Activated CD8-positive, alpha-beta memory T cell treated with anti-CD3 and anti-CD28 coated beads for 4 hours (primary cell): ENCODE results near the gene LTBR.

Experiments
- DNase-seq, 2 donors: peaks; one replicate each; pipeline ENCODE4 v3.0.0-alpha.2; 2020; ENCODE audit warnings: low read depth in 2 of 2

LTBR gene

DNA sequence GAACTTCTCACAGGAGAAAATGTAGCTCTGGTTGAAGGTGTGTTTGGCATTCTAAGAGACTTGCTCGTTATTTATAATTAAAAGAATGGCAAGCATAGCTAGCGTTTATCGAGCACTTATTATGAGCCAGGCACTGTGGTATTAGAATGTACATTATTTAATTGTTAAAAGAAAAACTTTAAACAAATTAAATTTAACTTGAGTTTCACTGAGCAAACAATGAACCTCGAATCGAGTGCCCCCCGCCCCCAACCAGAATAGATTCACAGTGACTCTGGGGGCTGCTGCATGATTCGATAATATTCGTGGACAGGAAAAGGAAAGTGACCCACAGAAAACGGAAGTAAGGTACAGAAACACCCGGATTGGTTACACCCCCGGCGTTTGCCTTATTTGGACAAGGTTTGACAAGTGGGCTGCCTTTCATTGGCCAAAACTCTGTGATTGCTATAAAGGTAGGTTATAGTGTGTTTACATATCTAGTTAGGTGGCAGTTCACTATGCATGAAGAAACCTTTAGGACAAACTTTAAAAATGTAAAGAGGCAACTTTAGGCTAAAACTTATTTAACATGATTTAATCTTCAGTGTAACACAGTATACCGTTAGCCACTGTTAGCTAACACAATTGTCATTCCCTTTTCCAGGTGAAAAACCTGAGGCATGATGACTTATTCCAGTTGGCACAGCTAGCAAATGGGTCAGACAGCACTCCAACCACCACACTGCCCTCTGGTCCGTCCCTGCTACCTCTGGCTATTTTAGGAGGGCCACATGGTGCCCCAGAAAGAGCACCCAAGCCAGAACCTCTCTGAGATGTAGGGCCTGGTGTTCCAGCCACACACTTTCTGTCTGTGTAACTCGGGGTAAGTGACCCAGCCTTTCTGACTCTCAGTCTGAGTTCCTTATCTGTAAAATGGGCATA, 15.7 kb upstream of the LTBR start:
- no peak for DNase-seq

DNA sequence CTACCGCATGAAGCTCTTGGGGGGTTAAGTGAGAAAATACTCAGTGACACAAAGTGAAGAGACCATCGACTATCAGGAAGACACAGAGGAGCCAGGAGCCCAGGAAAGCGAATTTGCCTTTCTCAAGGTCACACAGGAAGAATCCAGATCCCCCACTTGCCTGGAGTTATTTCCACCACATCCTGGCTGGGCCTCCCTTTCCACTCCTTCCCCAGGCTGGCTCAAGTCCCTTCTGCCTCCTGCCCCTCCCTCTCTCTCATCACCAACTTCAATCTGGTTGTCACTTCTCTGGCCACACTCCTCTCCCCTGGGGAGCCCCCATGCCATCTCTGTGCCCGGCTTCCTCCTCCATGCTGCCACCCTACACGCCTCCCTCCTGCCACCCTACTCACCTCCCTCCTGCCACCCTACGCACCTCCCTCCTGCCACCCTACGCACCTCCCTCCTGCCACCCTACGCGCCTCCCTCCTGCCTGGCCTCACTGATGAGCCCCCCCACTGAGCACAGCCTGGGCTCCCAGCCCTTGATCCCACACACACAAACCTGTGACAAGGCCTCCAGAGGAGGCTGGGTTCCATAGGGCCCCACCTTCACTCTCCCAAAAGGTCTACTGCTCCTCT, 14.9 kb upstream of the LTBR start:
- no peak for DNase-seq

DNA sequence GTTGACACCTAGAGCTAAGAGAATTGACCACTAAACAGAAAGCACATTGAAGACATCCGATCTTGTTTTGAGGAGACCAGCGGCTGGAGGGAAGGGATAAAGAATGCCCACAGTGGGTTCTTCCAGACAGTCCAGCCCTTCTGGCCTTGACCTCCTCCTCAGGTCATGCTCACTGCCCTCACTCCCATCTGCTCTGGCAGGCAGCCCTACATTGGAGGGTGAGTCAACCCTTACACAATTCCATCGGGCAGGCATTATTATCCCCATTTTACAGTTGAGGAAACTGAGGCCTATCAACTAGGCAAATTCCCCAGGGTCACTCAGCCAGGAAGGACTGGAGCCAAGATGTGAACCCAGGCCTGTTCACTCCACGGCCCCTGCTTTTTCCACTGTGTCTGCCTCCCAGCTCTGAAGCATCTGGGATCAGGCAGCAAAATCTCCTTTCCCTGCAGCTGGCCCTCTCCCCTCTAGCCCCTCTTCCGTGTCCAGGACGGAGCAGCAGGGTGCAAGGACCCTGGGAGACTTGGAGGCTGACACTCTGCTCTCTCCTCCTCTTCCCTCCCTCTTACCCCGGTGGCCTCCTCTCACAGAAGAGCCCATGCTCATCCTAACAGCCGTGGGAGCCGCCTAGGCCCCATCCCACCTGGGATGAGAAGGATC, 13.9 kb upstream of the LTBR start:
- no peak for DNase-seq

DNA sequence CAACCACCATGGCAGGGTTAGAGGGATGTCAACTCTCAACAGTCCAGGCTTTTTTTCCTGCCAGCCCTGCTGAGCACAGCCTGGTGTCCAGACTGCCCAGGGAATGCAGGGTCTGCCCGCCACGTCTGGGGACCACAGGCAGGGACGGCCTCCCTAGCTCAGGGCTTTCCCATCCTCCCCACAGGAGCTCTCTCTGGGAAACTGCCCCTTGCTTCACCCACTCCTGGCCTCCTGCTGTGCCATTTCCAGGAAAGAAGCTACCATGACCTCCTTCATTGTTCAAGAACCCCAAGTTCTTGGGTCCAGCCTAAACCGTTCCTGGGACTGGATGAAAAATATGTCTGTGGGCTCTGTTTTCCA, 13.4 kb upstream of the LTBR start:
- no peak for DNase-seq

DNA sequence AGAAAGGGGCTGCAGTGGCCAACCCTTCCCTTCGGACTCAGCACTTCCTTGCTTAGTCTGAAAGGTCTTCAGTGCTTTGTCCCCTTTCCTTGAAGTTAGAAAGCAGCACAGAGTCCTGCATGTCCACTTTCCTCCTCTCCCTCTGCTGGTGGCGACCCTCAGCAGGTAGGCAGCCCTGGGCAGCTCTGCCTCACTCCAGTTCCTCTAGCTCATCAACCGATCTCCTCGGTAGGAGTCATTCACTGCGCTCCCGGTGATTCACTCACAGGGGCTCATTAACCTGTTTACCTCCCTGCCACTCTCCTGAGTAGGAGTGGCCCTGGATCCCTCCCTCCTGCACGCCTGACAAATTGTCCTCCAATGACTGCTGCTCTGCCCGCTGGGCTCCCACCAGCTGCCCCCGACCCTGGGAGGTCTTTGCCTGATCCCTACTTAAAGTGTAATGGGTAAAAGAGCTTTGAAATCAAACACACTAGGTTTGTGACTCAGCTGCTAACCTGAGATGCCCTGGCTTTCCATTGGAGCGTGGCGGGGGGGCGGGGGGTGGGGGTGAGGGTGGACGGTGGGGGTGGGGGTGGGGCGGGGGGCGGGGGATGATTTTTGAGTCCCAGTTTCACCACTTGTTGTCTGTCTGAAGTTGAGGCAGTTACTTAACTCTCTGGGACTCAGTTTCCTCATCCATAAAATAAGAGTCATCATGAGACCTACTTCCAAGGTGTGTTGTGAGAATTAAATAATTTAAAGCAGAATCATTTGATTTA, 12.8 kb upstream of the LTBR start:
- no peak for DNase-seq

DNA sequence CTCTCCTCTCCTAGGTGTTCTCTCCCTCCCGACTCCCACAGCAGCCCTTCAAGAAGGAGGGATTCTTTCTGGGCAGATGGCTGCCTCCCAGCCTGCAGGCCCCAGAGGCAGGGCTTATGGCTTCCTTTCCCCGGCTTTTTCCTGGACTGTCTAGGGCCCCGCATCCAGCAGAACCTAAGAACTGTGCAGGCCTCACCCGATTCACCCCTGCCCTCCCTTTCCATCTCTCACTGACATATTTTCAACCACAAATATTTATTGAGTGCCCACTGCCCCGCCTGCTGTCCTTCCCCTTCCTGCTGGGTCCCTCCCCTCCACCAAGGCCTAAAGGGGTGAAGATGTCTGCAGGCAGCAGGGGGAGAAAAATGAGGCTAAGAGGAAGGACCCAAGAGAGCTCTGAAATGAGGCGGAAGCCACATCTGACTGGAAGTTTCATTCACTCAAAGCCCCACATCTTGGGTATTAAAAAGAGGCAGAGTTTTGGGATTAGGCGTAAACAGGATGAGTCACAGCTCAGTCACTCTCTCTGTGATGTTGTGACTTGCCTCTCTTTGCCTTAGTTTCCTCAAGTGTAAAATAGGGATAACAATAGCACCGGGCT, 11.5 kb upstream of the LTBR start:
- DNase-seq = no peak

DNA sequence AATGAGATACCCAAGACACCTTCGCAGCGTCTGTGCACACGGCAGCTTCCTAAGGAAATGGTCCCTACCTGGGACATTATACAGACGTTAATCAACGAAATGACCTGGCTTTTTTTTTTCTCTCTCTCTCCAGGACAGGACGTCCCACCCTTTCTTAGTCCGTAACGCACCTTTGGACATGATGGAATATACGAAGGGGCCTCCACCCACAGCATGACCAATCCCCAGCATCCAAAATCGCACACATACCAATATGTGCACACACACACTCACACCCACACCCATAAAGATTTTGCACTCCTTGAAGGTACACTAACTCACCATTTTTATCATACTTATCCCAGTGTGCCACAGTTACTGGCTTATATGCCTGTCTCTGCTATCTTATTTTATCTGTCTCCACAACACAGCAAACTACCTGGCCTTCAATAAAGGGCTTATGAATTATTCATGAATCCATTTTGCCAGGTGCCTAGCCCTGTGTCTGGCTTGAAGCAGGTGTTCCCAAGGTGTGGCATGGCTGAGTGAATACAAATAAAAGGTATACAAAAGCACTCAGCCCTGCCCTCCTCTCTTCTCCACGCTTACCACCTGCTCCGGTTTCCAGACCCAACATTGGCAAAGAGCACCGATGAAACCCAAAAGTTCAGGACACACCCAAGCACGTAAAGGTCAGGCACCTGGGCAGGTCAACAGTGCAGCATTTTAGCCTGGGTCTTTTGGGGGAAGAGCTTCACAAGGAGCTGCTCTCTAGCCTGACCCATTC, 10.8 kb upstream of the LTBR start:
- DNase-seq = no peak

DNA sequence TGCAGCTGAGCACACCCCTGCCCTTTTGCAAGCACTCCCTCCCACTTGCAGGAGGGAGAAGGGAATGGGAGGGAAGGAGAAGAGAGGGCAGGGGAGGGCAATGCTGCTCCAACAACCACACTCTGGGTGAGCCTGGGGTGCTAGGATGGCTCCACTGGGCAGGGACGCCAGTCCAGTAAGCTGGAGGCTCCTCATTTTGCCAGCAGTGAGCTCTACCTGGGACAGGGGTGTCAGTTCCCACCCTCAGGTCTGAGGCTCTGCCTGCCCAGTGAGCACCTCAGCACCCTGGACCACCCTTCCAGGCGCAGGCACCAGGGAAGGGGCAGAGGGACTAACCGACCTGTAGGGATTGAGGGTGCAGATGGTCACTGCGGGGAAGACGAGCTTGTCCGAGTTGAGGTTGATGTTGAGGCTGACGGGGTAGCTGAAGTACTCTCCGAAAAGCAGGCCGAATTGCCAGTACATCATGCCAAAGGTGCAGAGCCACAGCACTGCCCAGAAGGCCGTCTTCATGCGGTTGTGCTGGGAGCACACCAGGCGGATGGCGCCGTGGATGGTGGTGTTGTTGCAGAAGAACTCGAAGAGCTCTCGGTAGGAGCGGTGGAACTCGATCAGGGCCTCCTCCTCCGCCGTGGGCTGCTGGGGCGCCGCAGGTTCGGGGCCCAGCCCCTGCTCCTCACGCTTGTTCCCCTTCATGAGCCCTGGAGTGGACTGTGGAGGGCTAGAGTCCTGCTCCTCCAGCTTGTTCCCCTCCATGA, 9.8 kb upstream of the LTBR start:
- DNase-seq = no peak

DNA sequence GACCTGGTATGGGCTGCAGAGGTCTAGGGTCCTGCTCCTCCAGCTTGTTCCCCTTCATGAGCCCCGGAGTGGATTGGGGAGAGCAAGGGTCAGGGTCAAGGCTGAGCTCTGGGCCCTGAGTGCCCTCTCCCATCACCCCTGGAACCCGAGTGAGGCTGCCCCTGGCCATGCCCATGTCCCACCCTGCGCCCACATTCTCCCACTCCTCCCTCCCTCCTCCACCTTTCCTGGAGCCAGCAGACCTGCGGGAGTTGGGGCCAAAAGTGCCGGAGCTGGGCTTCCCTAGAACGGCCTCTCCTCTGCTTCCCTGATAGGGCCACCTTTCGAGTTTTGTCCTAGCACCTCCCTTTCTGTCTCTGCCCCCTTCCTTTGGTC, 9.2 kb upstream of the LTBR start:
- no peak for DNase-seq

DNA sequence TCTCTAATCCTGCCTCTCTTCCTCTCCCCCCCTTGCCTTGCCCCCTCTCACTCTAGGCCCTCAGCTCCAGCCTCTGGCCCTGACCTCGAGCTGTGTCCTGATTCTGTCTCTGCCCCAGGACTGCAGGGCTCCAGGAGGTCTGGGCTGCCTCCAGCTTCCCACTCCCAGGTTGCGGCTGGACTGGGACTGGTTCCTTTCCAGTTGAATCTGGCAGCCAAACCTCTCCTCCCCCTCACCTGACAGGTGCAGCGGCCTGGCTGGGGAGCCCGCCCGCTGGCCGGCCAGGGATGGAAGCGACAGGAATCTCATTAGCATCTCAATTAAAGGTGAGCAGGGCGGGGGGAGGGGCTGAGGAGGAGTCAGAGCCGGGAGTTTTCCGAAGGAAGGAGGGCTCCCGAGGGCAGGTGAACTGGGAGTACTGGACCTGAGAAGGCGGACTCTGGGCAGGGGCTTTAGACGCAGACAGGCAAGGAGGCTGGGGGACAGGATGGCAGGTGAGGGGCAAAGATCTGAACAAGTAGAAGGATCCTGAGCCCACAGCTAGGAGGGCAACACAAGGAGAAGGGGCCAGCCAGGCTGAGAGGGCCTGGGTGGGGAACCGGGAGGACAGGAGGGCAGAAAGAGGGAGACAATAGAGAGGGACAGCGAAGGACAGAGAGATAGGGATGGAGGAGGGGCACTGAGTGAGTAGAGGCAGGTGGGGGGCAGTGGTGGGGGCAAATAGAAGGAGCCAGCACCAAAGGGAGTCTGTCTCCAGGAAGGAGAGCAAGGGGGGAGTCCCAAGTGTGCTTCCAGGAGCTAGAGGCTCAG, 8.5 kb upstream of the LTBR start, which contains the start of gene SCNN1A:
SCNN1A (minus strand) TSS at position 295 of the 810 bp plus-strand sequence. CDS start 780 bp downstream, outside the sequence.
- DNase-seq = no peak

DNA sequence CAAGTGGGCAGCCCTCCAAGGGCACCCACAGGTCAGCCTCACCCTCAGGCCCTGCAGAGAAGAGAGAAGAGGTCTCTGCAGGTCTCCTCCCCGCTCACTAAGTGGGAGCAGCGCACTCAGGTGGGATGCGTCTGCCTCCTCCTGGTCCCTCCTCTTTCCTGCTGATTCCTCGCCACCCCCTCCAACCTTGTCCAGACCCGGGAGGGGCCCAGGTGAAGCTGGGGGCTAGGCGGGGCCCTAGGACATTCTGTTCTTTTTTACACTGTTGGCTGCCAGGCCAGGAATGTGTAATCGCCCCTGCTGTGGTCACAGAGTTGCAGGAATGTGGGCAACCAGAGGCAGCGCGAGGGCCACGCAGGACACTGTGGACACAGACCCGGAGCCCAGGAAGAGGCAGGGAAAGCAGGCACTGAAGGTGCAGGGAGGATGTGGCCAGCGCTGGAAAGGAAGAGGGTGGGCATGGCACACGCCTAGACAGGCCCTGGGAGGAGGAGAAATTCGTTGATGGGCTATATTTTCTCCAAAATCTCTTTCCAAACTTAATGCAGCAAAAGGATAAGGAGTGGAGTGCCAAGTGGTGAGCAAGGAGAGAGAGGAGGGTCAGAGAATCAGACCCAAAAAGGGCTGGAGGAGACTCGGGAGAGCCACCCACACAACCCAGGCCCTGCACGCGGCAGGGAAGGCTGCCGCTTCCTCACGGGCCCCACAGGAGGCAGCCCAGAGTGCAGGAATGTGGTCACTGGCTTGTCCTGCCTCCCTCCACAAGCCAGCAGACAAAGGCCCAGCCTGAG, 7.7 kb upstream of the LTBR start:
- no peak for DNase-seq

DNA sequence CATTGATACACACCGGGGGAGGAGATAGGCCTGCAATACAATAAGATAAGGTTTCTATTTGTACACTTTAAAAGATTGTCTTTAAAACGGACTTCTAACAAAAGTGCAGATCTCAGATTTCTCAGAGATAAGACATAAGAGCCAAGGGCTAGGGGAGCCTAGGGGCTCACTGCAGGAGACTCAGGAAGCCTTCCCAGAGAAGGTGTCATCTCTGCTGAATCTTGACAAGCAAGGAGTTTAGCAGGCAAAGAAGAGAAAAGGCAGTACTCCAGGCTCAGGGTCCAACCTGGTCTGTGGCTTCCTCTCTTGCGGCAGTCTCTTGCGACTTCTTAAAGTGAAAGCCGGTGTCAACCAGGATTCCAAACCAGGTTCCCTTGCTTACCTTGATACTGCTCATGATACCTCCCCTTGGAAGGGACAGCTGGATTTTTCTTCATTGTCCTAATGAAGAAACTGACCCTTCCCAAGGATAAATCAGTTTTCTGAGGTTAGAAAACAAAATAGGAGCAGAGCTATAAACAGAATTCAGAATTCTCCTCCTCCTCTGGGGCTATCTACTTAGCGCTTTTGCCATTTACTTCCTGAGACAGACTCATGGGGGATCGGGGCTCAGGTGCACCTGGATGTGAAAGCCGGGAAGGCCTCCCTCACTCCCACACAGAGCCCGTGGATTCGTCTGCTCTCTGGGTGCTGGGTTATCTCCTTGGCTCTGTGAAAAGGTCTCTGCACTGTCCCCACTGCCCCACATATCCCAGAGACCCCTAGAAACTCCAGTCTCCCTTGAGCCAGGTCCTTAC, 6.9 kb upstream of the LTBR start:
- no peak for DNase-seq

DNA sequence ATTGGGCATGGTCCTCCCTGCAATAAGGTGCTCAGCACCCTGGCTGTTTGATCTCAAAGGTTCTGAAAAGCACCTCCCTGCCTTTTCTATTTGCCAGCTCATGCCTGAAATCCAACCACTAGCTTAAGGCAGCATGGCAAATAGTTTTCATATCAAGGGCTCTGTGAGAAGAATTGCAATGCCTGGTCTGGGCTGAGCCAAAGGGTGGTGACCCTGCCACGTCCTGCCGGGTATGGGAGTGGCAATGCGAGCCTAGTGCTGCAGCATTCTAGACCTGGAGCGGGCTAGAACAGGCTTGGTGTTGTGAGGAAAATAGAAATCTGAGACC, 6.3 kb upstream of the LTBR start:
- no peak for DNase-seq

DNA sequence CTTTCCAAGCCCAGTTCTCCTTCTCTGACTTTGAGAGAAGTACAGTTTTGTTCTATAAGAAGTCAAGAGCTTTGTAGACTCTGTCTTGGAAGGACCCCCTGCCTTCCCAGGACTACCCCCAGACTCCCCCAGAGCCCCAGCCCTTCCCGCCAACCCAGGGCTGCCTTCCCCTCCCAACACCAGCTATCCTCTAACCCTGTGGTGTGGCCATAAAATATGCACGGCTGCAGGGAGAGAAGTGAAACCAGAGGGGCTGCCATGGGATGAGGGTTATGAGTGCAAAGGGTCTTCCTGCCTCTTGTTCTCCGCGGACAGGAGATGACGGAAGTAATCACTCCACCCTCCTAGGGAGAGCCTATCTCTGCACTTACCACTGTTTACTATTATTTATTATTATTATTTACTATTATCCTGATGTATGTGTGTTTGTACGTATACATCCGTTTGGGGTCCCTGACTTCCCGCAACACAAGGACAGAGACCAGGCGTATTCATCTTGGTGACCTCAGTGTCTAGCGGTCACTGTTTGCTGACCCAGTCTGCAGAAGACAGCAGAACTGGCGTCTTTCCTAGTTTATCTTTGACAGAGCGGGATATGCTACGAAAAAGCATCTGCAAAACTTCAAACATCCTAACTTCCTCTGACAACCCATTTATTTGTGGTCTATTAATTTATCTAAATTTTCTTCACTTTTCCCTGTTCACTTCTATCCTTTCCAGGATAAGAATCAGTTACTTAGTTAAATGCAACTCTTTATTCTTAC, 5.1 kb upstream of the LTBR start:
- DNase-seq = no peak

DNA sequence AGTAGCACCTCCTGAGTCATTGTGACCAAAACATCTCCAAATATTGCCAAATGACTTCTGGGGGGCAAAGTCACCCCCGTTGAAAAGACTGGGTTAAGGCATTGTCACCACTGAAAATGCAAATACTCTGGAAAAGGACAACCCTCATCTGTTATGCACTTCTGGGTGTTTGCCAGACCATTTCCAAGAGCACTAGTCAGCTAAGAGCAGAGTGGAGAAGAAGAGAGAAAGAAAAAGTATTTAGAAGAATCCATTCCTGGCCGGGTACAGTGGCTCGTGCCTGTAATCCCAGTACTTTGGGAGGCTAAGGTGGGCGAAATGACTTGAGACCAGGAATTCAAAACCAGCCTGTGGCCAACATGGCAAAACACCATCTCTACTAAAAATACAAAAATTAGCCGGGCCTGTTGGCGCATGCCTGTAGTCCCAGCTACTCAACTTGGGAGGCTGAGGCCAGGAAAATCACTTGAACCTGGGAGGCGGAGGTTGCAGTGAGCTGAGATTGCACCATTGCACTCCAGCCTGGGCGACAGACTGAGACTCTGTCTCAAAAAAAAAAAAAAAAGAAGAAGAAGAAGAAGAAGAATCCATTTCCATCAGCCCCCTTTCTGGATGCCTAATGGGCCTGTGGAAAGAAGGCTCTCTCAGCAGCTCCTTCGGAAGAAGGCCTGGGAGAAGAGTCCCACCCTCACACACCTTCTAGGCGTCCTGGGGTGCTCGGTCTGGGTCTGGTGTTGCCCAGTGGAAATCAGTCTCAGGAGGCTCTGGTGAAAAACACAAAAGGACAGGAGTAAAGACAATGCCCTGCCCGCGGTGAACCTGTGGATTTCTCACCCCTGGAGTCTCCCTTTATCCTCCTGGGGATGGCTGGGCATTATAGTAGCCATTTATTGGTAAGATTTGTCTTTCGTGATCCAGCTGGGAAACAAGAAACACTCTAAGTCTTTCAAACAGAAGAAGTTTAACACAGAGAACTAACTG, 3.5 kb upstream of the LTBR start:
- no peak for DNase-seq

DNA sequence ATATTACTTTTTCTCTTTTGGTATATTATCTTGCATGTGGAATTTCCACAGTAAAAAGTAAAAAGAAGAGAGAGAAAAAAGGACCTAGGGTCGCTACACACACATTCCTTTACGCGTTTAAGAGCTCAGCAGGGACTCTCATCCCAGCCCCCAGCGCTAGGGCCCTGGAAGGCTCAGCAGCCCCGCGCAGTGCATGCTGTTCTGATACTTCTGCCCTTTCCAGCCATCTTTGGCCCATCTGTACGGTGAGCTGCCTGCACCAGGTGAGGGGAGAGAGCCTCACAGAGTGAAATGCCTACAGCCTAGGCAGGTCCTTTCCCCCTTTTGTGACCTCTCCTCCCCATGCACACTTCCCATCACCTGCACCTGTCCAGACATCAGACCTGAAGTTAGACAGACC, 1.6 kb upstream of the LTBR start:
- DNase-seq = no peak
